Tibial artery (tissue), 4 donors: ENCODE results near the gene CUTC.
A peak's percentile ranks its signal among the peaks of the same experiment; 100 is the strongest.
"Not testable (repeated sequence)": the region's sequence is repeated elsewhere in the genome, so short reads cannot be mapped to it uniquely, and the experiment has no call there.

Source experiments
- DNase-seq, 2 donors: peaks; one replicate each; pipeline ENCODE4 v3.0.0-alpha.2; 2019
- H3K27ac ChIP-seq, 2 donors: fragments of 200-600 bp; sonication (generic) in 1 of 2; 1 replicate in 1 of 2; 2 replicates in 1 of 2; pipeline ENCODE4 v1.5.1; 2018 to 2019; ENCODE audit warnings: mild to moderate bottlenecking in 1 of 2
- H3K27me3 ChIP-seq, 2 donors: fragments of 200-600 bp; sonication (generic) in 1 of 2; one replicate each; pipeline versions ENCODE4 v1.5.1 to v1.6.0; 2016 to 2019
- H3K36me3 ChIP-seq, 3 donors: fragments of 200-600 bp; sonication (generic) in 2 of 3; one replicate each; pipeline ENCODE4 v1.5.1; 2016 to 2019; ENCODE audit warnings: mild to moderate bottlenecking in 2 of 3
- H3K4me1 ChIP-seq, 4 donors: fragments of 200-600 bp; sonication (generic) in 2 of 4; 1 replicate in 3 of 4; 2 replicates in 1 of 4; pipeline ENCODE4 v1.5.1; 2016 to 2019
- H3K4me3 ChIP-seq, 2 donors: fragments of 200-600 bp; sonication (generic) in 1 of 2; 1 replicate in 1 of 2; 2 replicates in 1 of 2; pipeline ENCODE4 v1.5.1; 2018 to 2019; ENCODE audit warnings: mild to moderate bottlenecking in 2 of 2
- H3K9me3 ChIP-seq, 3 donors: fragments of 200-600 bp; sonication (generic) in 1 of 3; one replicate each; pipeline ENCODE4 v1.5.1; 2016 to 2019
- intact Hi-C: fragments of 100-400 bp; cut with DNase I; formaldehyde crosslinking; loops from one replicate; pipeline ENCODE4 v1.15.0; 2023; ENCODE audit warnings: low total_unique reads
- TF ChIP-seq, protein P1 (sequence below), 2 experiments: fragments of 200-600 bp in 1 of 2; fragments of 450-650 bp in 1 of 2; IDR thresholded peaks; one replicate each; pipeline ENCODE4 v1.5.1; 2017 to 2019; ENCODE audit warnings: antibody characterized with exemption in 2 of 2, mild to moderate bottlenecking in 1 of 2, moderate library complexity in 1 of 2

The CUTC gene

DNA sequence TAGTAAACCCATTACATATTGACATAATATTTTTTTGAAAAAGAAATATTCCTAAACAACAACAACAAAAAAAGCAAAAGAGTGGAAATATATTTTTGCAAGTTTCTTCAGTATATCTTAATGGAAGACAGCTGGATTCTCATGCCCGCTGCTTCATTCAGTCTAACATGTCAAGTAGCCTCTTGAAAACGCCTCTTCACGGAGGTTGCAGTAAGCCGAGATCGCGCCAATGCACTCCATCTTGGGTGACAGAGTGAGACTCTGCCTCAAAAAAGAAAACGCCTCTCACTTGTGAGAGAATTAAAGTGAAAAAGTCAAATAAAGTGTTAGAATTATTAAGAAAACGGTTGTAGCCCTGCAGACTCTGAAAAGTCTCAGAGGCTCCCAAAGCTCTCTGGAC lies 1.3 kb downstream of the CUTC start:
- H3K36me3 ChIP-seq = peaks cover 13 to 25% (median 22%) of the 10 kb centered on the region in 3 donors
- H3K9me3 ChIP-seq = no peaks in the 10 kb centered on the region
- intact Hi-C loops = loop anchor here (5.0 kb wide), 1 partner anchor 111 kb away; the partner anchor contains the start of gene SLC25A28
- TF ChIP-seq, protein P1, sequence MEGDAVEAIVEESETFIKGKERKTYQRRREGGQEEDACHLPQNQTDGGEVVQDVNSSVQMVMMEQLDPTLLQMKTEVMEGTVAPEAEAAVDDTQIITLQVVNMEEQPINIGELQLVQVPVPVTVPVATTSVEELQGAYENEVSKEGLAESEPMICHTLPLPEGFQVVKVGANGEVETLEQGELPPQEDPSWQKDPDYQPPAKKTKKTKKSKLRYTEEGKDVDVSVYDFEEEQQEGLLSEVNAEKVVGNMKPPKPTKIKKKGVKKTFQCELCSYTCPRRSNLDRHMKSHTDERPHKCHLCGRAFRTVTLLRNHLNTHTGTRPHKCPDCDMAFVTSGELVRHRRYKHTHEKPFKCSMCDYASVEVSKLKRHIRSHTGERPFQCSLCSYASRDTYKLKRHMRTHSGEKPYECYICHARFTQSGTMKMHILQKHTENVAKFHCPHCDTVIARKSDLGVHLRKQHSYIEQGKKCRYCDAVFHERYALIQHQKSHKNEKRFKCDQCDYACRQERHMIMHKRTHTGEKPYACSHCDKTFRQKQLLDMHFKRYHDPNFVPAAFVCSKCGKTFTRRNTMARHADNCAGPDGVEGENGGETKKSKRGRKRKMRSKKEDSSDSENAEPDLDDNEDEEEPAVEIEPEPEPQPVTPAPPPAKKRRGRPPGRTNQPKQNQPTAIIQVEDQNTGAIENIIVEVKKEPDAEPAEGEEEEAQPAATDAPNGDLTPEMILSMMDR (IDR thresholded peaks at IDR 0.05) = no peak
- H3K27me3 ChIP-seq = no peaks in the 10 kb centered on the region
- H3K4me1 ChIP-seq = peaks cover 0 to 29% (median 19%) of the 10 kb centered on the region in 4 donors
- H3K27ac ChIP-seq = no peak overlapping the region
- peak overlapping the region; percentile 91 to 92 for H3K4me3 ChIP-seq
- no peak for DNase-seq

DNA sequence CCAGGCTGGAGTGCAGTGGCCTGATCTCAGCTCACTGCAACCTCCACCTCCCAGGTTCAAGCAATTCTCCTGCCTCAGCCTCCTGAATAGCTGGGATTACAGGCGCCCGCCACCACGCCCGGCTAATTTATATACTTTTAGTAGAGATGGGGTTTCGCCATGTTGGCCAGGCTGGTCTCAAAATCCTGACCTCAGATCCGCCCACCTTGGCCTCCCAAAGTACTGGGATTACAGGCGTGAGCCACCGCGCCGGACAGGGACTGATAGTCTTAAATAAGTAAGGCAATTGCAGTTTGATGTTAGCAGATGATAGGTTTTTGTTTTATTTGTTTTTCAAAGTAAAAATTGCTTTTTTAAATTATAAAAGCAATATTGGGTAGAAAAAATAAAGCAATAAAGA lies 2.1 kb downstream of the CUTC start:
- not testable (repeated sequence) for H3K9me3 ChIP-seq, H3K27me3 ChIP-seq, H3K4me3 ChIP-seq, H3K27ac ChIP-seq, DNase-seq
- intact Hi-C loops = loop anchor here (5.0 kb wide), 1 partner anchor 112 kb away; the partner anchor contains the start of gene SLC25A28
- H3K36me3 ChIP-seq = peaks cover 20 to 27% (median 25%) of the 10 kb centered on the region in 3 donors
- peaks cover 0 to 29% (median 19%) of the 10 kb centered on the region in 4 donors for H3K4me1 ChIP-seq

DNA sequence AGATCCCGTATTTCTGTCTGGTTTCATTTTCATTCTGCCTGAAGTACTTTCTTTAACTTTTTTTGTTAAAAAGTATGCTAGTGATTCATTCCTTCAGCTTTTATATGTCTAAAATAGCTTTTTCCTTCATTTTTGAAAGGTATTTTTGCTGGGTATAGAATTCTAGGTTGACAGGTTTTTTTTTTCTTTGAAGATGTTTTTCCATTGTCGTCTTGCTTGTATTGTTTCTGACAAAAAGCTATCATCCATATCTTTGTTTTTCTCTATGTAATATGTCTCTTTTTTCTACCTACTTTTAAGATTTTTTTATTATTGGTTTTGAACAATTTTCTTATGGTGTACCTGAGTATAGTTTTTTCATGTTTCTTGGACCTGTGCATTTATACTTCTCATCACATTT lies 8.2 kb downstream of the CUTC start:
- peaks cover 0 to 27% (median 7%) of the 10 kb centered on the region in 4 donors for H3K4me1 ChIP-seq
- peaks cover 0 to 10% (median 0%) of the 10 kb centered on the region in 3 donors for H3K9me3 ChIP-seq
- no peak overlapping the region for H3K27ac ChIP-seq
- TF ChIP-seq, protein P1 (IDR thresholded peaks at IDR 0.05) = no peak
- H3K4me3 ChIP-seq = no peak overlapping the region
- H3K27me3 ChIP-seq = no peaks in the 10 kb centered on the region
- DNase-seq = no peak
- H3K36me3 ChIP-seq = peaks cover 72 to 80% (median 79%) of the 10 kb centered on the region in 3 donors
- intact Hi-C loops = no loop called here

DNA sequence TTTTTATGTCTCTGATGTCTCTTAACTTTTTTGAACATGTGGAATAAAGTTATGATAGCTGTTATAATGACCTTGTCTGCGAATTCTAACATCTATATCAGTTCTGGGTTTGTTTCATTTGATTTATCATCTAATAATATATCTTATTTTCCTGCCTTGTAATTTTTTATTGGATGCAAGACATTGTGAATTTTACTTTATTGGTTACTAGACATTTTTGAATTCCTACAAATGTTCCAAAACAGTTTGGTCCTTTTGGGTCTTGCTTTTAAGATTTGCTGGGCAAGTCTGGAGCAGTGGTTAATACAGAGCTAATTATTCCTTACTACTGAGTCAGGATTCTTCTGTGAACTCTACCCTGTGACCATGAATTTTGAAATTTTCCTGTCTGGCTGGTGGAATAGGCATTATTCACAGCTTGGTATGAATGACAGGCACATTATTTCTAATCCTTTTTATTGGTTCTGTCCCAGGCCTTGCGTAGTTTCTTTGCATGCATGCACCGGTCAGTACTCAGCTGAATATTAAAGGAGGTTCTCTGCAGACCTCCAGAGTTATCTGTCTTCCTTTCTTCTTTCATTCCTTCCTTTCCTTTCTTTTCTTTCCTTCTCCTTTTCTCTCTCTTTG lies 9.0 kb downstream of the CUTC start:
- no peak for DNase-seq
- Histone ChIP-seq H3K36me3 (peaks cover 74 to 86% (median 85%) of the 10 kb centered on the region in 3 donors), H3K27ac (no peak overlapping the region), H3K27me3 (no peaks in the 10 kb centered on the region), H3K4me3 (no peak overlapping the region), H3K9me3 (peaks cover 0 to 10% (median 0%) of the 10 kb centered on the region in 3 donors), H3K4me1 (peaks cover 0 to 27% (median 7%) of the 10 kb centered on the region in 4 donors)
- TF ChIP-seq, protein P1 (IDR thresholded peaks at IDR 0.05) = no peak
- intact Hi-C loops = no loop called here

DNA sequence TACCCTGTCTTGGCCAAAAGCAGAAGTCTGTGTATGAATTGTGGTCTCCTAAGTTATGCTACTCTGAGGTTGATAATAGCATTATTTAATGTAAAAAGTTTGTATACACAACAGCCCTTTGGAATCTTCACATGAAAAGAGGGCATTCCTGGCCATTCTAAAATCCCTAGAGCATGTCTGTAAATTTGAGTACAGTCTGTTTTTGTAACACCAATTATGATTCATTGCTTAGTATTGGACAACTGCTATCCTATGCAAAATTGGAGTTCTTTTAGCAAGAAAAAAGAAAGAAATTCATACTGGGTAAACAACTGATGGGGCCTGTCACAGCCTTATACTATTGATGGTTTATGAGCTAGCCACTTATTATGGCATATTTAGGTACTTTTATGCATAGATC lies 10.2 kb downstream of the CUTC start:
- Histone ChIP-seq H3K27me3 (no peaks in the 10 kb centered on the region), H3K27ac (peak overlapping the region in 1 of 2 donors; percentile 41), H3K36me3 (peaks cover 75 to 86% (median 83%) of the 10 kb centered on the region in 3 donors), H3K4me1 (peaks cover 0 to 27% (median 7%) of the 10 kb centered on the region in 4 donors), H3K9me3 (peaks cover 0 to 10% (median 0%) of the 10 kb centered on the region in 3 donors), H3K4me3 (no peak overlapping the region)
- intact Hi-C loops = no loop called here
- TF ChIP-seq, protein P1 (IDR thresholded peaks at IDR 0.05) = no peak
- DNase-seq = no peak

DNA sequence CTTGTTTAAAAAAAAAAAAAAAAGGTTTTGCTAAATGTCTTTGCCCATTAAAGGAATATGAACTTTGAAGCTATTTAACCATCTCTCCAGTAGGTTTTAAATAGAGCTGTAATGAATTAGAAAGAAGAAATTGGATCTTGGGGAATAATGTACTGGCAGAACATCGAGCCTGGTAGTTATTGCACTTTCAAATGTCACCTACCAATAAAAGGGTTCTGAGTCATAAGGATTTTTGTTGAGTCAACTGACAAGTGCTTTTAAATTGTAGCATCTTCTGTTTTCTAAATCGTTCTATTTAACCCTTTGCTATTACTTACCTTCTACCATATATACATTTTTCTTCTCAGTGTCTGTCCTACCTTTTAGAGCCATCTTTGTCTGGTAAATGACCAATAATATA lies 10.7 kb downstream of the CUTC start:
- Histone ChIP-seq H3K4me1 (peaks cover 0 to 27% (median 7%) of the 10 kb centered on the region in 4 donors), H3K27me3 (no peaks in the 10 kb centered on the region), H3K9me3 (peaks cover 0 to 10% (median 0%) of the 10 kb centered on the region in 3 donors), H3K27ac (peak overlapping the region; percentile 14 to 41), H3K36me3 (peaks cover 79 to 86% (median 83%) of the 10 kb centered on the region in 3 donors), H3K4me3 (no peak overlapping the region)
- no peak for DNase-seq
- intact Hi-C loops = no loop called here
- TF ChIP-seq, protein P1 (IDR thresholded peaks at IDR 0.05) = no peak
